GM23248 (cell line): ENCODE data around the gene CYRIA. TPM values are rescaled to one million over a fixed set of nuclear protein-coding genes. Genes with fewer than 3 reads are reported as not detected.

Experiments used
- DNase-seq: peaks from one replicate; pipeline ENCODE4 v3.0.0-alpha.2; 2015
- H2AFZ ChIP-seq: fragments of 200-600 bp; sonication (generic); 2 replicates; pipeline ENCODE4 v1.6.1; 2016; ENCODE audit warnings: antibody characterized with exemption
- H3F3A ChIP-seq: fragments of 200-600 bp; sonication (generic); 2 replicates; pipeline ENCODE4 v1.6.1; 2016; ENCODE audit warnings: mild to moderate bottlenecking, antibody characterized with exemption, mixed run types; ENCODE audit not compliant: insufficient read depth
- H3K27ac ChIP-seq: fragments of 200-600 bp; sonication (generic); 2 replicates; pipeline ENCODE4 v1.5.1; 2016; ENCODE audit warnings: mild to moderate bottlenecking
- H3K27me3 ChIP-seq: fragments of 200-600 bp; sonication (generic); replicated peaks from 2 replicates; pipeline ENCODE4 v1.6.1; 2016; ENCODE audit warnings: mild to moderate bottlenecking; ENCODE audit not compliant: insufficient read depth
- H3K36me3 ChIP-seq: fragments of 200-600 bp; sonication (generic); 2 replicates; pipeline ENCODE4 v1.6.1; 2016; ENCODE audit warnings: low read depth, mild to moderate bottlenecking
- H3K4me1 ChIP-seq: fragments of 200-600 bp; sonication (generic); 2 replicates; pipeline ENCODE4 v1.6.1; 2016; ENCODE audit warnings: mild to moderate bottlenecking; ENCODE audit not compliant: insufficient read depth
- H3K4me2 ChIP-seq: fragments of 200-600 bp; sonication (generic); one replicate; pipeline ENCODE4 v1.6.1; 2016; ENCODE audit warnings: mild to moderate bottlenecking; ENCODE audit not compliant: unreplicated experiment
- H3K4me3 ChIP-seq: fragments of 200-600 bp; sonication (generic); 2 replicates; pipeline ENCODE4 v1.5.1; 2016; ENCODE audit warnings: mild to moderate bottlenecking
- H3K79me2 ChIP-seq: fragments of 200-600 bp; sonication (generic); 2 replicates; pipeline ENCODE4 v1.6.1; 2016; ENCODE audit warnings: mild to moderate bottlenecking; ENCODE audit not compliant: insufficient read depth
- H3K9ac ChIP-seq: fragments of 200-600 bp; sonication (generic); 2 replicates; pipeline ENCODE4 v1.6.1; 2016; ENCODE audit warnings: mild to moderate bottlenecking
- H3K9me2 ChIP-seq: fragments of 200-600 bp; sonication (generic); 2 replicates; pipeline ENCODE4 v1.6.1; 2016; ENCODE audit warnings: mixed run types, mild to moderate bottlenecking, moderate library complexity; ENCODE audit not compliant: insufficient read depth
- H3K9me3 ChIP-seq: fragments of 200-600 bp; sonication (generic); one replicate; pipeline ENCODE4 v1.6.1; 2017; ENCODE audit warnings: low read depth
- H4K20me1 ChIP-seq: fragments of 200-600 bp; sonication (generic); 2 replicates; pipeline ENCODE4 v1.6.0; 2016; ENCODE audit not compliant: insufficient read depth
- EZH2 ChIP-seq: fragments of 200-600 bp; sonication (generic); IDR thresholded peaks from 2 replicates; pipeline ENCODE4 v1.6.1; 2018; ENCODE audit warnings: antibody characterized with exemption, mild to moderate bottlenecking; ENCODE audit not compliant: insufficient read depth, poor library complexity, severe bottlenecking
- EZH2phosphoT487 ChIP-seq: fragments of 200-600 bp; sonication (generic); IDR thresholded peaks from 2 replicates; pipeline ENCODE4 v1.6.1; 2018; ENCODE audit warnings: antibody characterized with exemption, moderate library complexity, mild to moderate bottlenecking, low read depth; ENCODE audit not compliant: insufficient read depth
- WGBS, 2 experiments: methylation state at CpG; one replicate each; pipeline ENCODE4 v1.1.6; 2015 to 2017; ENCODE audit warnings: low lambda C conversion rate in 2 of 2, low coverage in 1 of 2; ENCODE audit errors: missing lambda C conversion rate in 2 of 2; 5-methylcytosine and 5-hydroxymethylcytosine counted together
- in situ Hi-C: fragments of 300-500 bp; cut with MboI; formaldehyde crosslinking; loops from 2 replicates; pipeline ENCODE4 v1.15.0; 2020
- polyA plus RNA-seq: library from polyadenylated mRNA; unstranded; fragments of >200 nt; fragmentation: Nextera tagmentation; extraction: Ambion mirVana; gene quantifications from 2 replicates; pipeline ENCODE4 v1.2.1, GENCODE V29; 2016
- total RNA-seq: library from RNA; depleted of rRNA; stranded (reverse); fragments of >200 nt; shearing (Covaris generic); gene quantifications from 2 replicates; pipeline ENCODE4 v1.2.3, GENCODE V29; 2014

CYRIA gene
- total and polyA plus RNA-seq, 2 experiments from 2014 or later: not detected

- Histone ChIP-seq H3K9me3 (no peaks in the 10 kb centered on the region), H2AFZ (no peak overlapping the region), H4K20me1 (no peaks in the 10 kb centered on the region), H3K27me3 (no peaks in the 10 kb centered on the region), H3K4me3 (no peak overlapping the region), H3K36me3 (no peaks in the 10 kb centered on the region), H3K9me2 (no peaks in the 10 kb centered on the region), H3K4me1 (no peaks in the 10 kb centered on the region), H3K27ac (no peak overlapping the region), H3K4me2 (no peak overlapping the region), H3K79me2 (no peaks in the 10 kb centered on the region), H3K9ac (no peak overlapping the region), H3F3A (no peaks in the 10 kb centered on the region)
- DNase-seq: no peak
- 22 to 26% methylated on average over 5 of the region's 5 CpGs for WGBS, 2 experiments
- in situ Hi-C loops: no loop called here
- TF ChIP-seq EZH2 (no peak), EZH2phosphoT487 (no peak)
Observed at GRCh38 chr2:16707014-16707623, 41.5 kb upstream of the CYRIA start.

GRCh38 chr2:16700551-16701259, 35.1 kb upstream of the CYRIA start:
- H3K4me3 ChIP-seq: no peak overlapping the region
- in situ Hi-C loops: no loop called here
- H3K4me1 ChIP-seq: no peaks in the 10 kb centered on the region
- no peaks in the 10 kb centered on the region for H3K36me3 ChIP-seq
- H3K4me2 ChIP-seq: no peak overlapping the region
- WGBS, 2 experiments: 45 to 46% methylated on average over 11 of the region's 11 CpGs
- no peak for DNase-seq
- H3K27ac ChIP-seq: no peak overlapping the region
- H3K79me2 ChIP-seq: no peaks in the 10 kb centered on the region
- H3K9ac ChIP-seq: no peak overlapping the region
- no peak overlapping the region for H2AFZ ChIP-seq
- H3K27me3 ChIP-seq: no peaks in the 10 kb centered on the region
- no peaks in the 10 kb centered on the region for H3F3A ChIP-seq
- no peaks in the 10 kb centered on the region for H3K9me3 ChIP-seq
- no peaks in the 10 kb centered on the region for H4K20me1 ChIP-seq
- no peaks in the 10 kb centered on the region for H3K9me2 ChIP-seq
- TF ChIP-seq EZH2: no peak
- TF ChIP-seq EZH2phosphoT487: no peak

- Histone ChIP-seq H3K4me2 (no peak overlapping the region), H3K9ac (no peak overlapping the region), H4K20me1 (no peaks in the 10 kb centered on the region), H3K9me2 (no peaks in the 10 kb centered on the region), H2AFZ (no peak overlapping the region), H3K4me3 (no peak overlapping the region), H3K27me3 (no peaks in the 10 kb centered on the region), H3F3A (no peaks in the 10 kb centered on the region), H3K4me1 (no peaks in the 10 kb centered on the region), H3K9me3 (no peaks in the 10 kb centered on the region), H3K79me2 (no peaks in the 10 kb centered on the region), H3K36me3 (no peaks in the 10 kb centered on the region), H3K27ac (no peak overlapping the region)
- 25 to 28% methylated on average over 4 of the region's 4 CpGs for WGBS, 2 experiments
- DNase-seq: no peak
- in situ Hi-C loops: no loop called here
- TF ChIP-seq EZH2 (no peak), EZH2phosphoT487 (no peak)
Observed at GRCh38 chr2:16693854-16694253, 28.2 kb upstream of the CYRIA start.

- WGBS, 2 experiments: 67 to 72% methylated on average over 7 of the region's 7 CpGs
Observed at GRCh38 chr2:16691261-16691660, 25.6 kb upstream of the CYRIA start.

More at GRCh38 chr2:16691261-16691660, 25.6 kb upstream of the CYRIA start:
- H3K9me3 ChIP-seq: no peaks in the 10 kb centered on the region
- no peak for TF ChIP-seq EZH2
- H3K27me3 ChIP-seq: no peaks in the 10 kb centered on the region
- H3K9ac ChIP-seq: no peak overlapping the region
- H3K36me3 ChIP-seq: no peaks in the 10 kb centered on the region
- no peaks in the 10 kb centered on the region for H3K79me2 ChIP-seq
- H3K4me3 ChIP-seq: no peak overlapping the region
- H3K27ac ChIP-seq: no peak overlapping the region
- H4K20me1 ChIP-seq: no peaks in the 10 kb centered on the region
- in situ Hi-C loops: no loop called here
- no peaks in the 10 kb centered on the region for H3F3A ChIP-seq
- H2AFZ ChIP-seq: no peak overlapping the region
- H3K4me1 ChIP-seq: no peaks in the 10 kb centered on the region
- H3K9me2 ChIP-seq: no peaks in the 10 kb centered on the region
- DNase-seq: no peak
- no peak overlapping the region for H3K4me2 ChIP-seq
